GM12865 (cell line): Measurements from ENCODE around the gene NDUFS6.

Experiments
- DNase-seq: peaks from one replicate; pipeline ENCODE4 v3.0.0; 2010; ENCODE audit warnings: low read depth
- H3K4me3 ChIP-seq: 2 replicates; pipeline ENCODE4 v1.5.1; 2011; ENCODE audit warnings: mild to moderate bottlenecking, low read depth, low read length, control low read depth
- TF ChIP-seq, protein P1 (sequence below): IDR thresholded peaks from 2 replicates; pipeline ENCODE4 v1.5.1; 2011; ENCODE audit warnings: low read length, control low read depth, low read depth, inconsistent platforms; ENCODE audit not compliant: insufficient read depth; ENCODE audit errors: missing control alignments

Gene NDUFS6

DNA sequence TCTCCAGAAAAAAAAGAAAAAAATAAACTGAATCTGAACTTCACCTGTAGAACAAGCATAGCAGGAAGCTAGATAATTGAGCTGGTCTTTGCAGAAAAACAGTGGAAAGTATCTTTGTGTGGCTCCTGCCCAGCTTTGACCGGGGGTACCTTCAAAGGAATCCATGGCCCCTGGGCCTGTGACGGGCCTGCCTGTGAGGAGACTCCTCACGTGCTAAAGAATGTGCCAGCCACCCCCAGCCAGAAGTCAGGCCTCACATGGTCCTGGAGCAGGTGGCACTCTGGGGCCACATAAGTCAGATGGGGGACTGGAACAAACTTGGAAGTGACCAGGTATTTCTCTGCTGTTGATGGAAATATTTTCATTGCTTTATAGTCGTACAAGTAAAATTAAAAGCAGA is 4.1 kb downstream of the NDUFS6 start:
- no peak for DNase-seq
- TF ChIP-seq, protein P1, sequence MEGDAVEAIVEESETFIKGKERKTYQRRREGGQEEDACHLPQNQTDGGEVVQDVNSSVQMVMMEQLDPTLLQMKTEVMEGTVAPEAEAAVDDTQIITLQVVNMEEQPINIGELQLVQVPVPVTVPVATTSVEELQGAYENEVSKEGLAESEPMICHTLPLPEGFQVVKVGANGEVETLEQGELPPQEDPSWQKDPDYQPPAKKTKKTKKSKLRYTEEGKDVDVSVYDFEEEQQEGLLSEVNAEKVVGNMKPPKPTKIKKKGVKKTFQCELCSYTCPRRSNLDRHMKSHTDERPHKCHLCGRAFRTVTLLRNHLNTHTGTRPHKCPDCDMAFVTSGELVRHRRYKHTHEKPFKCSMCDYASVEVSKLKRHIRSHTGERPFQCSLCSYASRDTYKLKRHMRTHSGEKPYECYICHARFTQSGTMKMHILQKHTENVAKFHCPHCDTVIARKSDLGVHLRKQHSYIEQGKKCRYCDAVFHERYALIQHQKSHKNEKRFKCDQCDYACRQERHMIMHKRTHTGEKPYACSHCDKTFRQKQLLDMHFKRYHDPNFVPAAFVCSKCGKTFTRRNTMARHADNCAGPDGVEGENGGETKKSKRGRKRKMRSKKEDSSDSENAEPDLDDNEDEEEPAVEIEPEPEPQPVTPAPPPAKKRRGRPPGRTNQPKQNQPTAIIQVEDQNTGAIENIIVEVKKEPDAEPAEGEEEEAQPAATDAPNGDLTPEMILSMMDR, result no peak
- no peak overlapping the region for H3K4me3 ChIP-seq

DNA sequence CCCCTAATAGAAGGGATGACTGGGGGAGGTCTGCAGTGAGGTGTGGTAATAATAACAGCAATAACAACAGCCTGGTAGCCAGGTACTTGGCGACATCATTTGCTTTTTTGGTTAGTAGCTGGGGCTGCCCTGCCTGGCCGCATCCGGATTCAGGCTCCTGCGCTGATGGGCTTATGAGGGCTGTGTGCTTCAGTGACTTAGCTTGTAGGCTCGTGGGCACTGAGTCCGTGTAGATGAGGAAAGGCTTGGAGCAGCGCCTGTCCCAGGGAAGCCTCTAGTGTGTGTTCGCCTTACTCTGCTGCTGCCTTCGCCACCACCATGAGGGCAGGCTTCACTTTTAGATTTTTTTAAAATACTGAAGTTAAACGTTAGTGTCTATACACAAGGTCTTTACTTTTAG is 4.5 kb downstream of the NDUFS6 start:
- TF ChIP-seq, protein P1, result no peak
- no peak for DNase-seq
- H3K4me3 ChIP-seq, result no peak overlapping the region

DNA sequence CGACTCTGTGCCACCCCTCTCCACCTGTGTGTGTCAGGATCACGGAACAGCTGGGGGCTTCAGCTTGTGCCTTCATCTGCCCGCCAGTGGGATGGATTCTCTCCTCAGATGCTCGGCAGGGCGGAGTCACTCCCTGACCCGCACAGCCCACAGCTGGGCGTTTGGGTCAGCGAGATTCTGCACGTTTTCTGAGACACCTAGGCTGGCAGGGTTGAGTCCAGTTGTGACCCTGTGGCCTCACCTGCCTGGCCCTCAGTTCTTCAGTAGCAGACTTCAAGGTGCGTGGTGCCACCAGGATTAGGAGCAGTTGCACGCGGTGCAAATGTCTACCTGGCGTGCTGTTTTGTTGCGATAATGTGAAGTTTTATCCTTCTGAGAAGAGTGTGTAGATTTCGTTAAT is 5.0 kb downstream of the NDUFS6 start:
- no peak overlapping the region for H3K4me3 ChIP-seq
- DNase-seq, result no peak
- TF ChIP-seq, protein P1, result no peak

DNA sequence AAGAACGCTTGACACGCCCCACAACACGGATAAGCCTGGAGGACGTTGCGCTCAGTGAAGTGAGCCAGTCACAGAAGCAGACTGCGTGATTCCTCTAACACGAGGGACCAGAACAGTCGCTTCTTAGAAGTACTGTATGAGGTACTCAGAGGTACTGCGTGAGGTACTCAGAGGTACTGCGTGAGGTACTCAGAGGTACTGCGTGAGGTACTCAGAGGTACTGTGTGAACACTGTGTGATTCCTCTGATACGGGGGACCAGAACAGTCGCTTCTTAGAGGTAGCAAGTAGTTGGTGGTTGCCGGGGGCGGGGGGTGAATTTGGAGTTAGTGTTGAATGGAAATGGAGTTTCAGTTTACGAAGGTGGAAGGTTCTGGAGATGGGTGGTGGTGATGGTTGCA is 5.8 kb downstream of the NDUFS6 start:
- TF ChIP-seq, protein P1, result no peak
- no peak overlapping the region for H3K4me3 ChIP-seq
- no peak for DNase-seq

DNA sequence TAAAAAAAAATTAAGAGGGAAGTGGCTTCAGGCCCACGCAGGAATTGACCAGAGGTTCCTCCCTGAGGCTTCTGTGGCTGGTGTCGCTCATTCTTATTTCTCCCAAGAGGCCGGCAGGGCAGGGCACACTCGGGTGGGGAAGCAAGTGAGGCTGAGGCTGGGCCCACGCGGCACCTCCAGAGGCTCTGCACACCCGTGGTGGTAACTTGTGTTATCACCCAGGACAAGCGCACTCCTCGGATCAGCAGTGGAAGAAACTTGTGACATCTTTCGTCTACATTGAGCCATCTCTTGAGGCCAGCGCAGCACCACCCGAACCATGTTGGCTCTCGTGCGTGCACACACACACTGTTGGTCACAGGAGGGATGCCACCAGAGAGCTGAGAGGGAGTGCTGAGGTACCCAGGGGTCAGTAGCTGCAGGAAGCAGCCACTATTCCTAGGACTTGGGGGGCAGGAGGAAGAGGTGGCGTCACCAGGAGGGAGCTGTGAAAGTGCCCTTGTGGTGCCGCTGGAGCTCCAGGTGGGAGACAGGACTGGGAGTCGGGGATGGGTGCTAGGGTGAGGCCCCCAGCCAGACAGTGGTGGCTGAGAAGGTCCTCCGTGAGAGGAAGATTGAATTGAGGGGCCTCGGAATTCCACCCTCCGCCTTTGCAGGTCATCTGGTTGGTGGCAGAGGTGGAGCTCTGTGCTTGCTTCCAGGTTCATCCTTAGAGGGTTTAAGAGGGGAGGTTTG is 6.4 kb downstream of the NDUFS6 start:
- H3K4me3 ChIP-seq, result no peak overlapping the region
- TF ChIP-seq, protein P1, result no peak
- DNase-seq, result no peak

DNA sequence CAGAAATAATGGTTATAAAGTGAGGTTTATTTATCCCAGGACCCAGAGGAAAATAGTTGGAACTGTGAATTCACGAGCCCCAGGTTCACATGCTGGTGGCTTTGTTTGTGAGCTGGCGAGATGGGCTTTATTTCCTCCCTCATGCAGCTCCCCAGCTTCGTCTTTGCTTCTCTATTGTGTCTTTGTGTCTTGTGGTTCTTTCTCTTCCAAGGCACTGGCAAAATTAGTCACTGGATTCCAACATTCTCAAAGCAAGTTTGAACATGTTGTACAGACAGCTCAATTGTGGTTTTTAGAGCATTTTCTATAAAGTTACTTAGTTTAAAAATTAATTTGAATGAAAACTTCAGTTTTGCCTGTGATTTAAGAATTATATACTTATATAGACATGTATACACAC is 7.2 kb downstream of the NDUFS6 start:
- no peak for DNase-seq
- TF ChIP-seq, protein P1, result no peak
- H3K4me3 ChIP-seq, result no peak overlapping the region
